SK-N-SH (cell line): ENCODE data around the gene POU2AF2. TPM values are rescaled to one million over a fixed set of nuclear protein-coding genes. Genes with fewer than 3 reads are reported as not detected.

ENCODE experiments used
- CTCF ChIA-PET: fragments of 300-600, 350-600 bp; formaldehyde crosslinking; extraction: SDS; loops from one replicate; lab custom pipeline; 2021; lab: Yijun Ruan, JAX
- POLR2A ChIA-PET: fragments of 350-600 bp; sonication (Branson Sonifier 250); formaldehyde crosslinking; extraction: SDS; loops from one replicate; lab custom pipeline; 2020; ENCODE audit warnings: antibody characterized with exemption, inconsistent platforms; lab: Yijun Ruan, JAX
- DNase-seq: peaks from one replicate; pipeline ENCODE4 v3.0.0; 2012
- H2AFZ ChIP-seq: fragments of 200-600 bp; sonication (generic); 2 replicates; pipeline ENCODE4 v1.8.1; 2016; ENCODE audit warnings: antibody characterized with exemption, mild to moderate bottlenecking, low read depth
- H3F3A ChIP-seq: fragments of 200-600 bp; sonication (generic); replicated peaks from 2 replicates; pipeline ENCODE3; 2016; ENCODE audit warnings: antibody characterized with exemption, mild to moderate bottlenecking; ENCODE audit not compliant: insufficient read depth
- H3K27ac ChIP-seq, 2 experiments: fragments of 200-500 bp in 1 of 2; fragments of 200-600 bp in 1 of 2; sonication (Bioruptor generic) in 1 of 2; sonication (generic), shearing (Covaris generic) in 1 of 2; 2 replicates each; pipeline versions ENCODE4 v1.5.1 to v1.6.1; 2014 to 2016; ENCODE audit warnings: low read depth in 2 of 2, inconsistent platforms in 1 of 2, low read length in 1 of 2, mild to moderate bottlenecking in 1 of 2, mixed read lengths in 1 of 2
- H3K27me3 ChIP-seq: fragments of 200-600 bp; sonication (generic), shearing (Covaris generic); 2 replicates; pipeline ENCODE4 v1.6.1; 2016; ENCODE audit warnings: mixed run types; ENCODE audit not compliant: insufficient read depth
- H3K36me3 ChIP-seq, 2 experiments: fragments of 200-500 bp in 1 of 2; fragments of 200-600 bp in 1 of 2; sonication (Bioruptor generic) in 1 of 2; sonication (generic) in 1 of 2; replicated peaks in 1 of 2; 2 replicates each; pipeline versions ENCODE3 to v1.5.1; 2014 to 2016; ENCODE audit warnings: low read length in 1 of 2, mild to moderate bottlenecking in 1 of 2; ENCODE audit not compliant: insufficient read depth in 2 of 2, control insufficient read depth in 1 of 2
- H3K4me1 ChIP-seq, 2 experiments: fragments of 200-500 bp in 1 of 2; fragments of 200-600 bp in 1 of 2; sonication (Bioruptor generic) in 1 of 2; sonication (generic), shearing (Covaris generic) in 1 of 2; 2 replicates each; pipeline versions ENCODE4 v1.5.1 to v1.6.1; 2014 to 2016; ENCODE audit warnings: low read depth in 1 of 2, low read length in 1 of 2, mixed run types in 1 of 2; ENCODE audit not compliant: insufficient read depth in 2 of 2, control insufficient read depth in 1 of 2
- H3K4me2 ChIP-seq: fragments of 200-600 bp; sonication (generic), shearing (Covaris generic); 2 replicates; pipeline ENCODE4 v1.6.1; 2017; ENCODE audit warnings: mixed run types
- H3K4me3 ChIP-seq, 2 experiments: fragments of 200-500 bp in 1 of 2; fragments of 200-600 bp in 1 of 2; sonication (Bioruptor generic) in 1 of 2; sonication (generic), shearing (Covaris generic) in 1 of 2; 2 replicates each; pipeline versions ENCODE4 v1.5.1 to v1.8.1; 2014 to 2016; ENCODE audit warnings: low read depth in 2 of 2, inconsistent platforms in 1 of 2, low read length in 1 of 2, mild to moderate bottlenecking in 1 of 2, mixed read lengths in 1 of 2, moderate library complexity in 1 of 2
- H3K79me2 ChIP-seq: fragments of 200-600 bp; sonication (generic); 2 replicates; pipeline ENCODE4 v1.8.1; 2017; ENCODE audit warnings: mild to moderate bottlenecking; ENCODE audit not compliant: insufficient read depth
- H3K9ac ChIP-seq: fragments of 200-600 bp; sonication (generic); 2 replicates; pipeline ENCODE4 v1.6.1; 2017; ENCODE audit warnings: mixed run types
- H3K9me2 ChIP-seq: fragments of 200-600 bp; sonication (generic); 2 replicates; pipeline ENCODE4 v1.6.1; 2017; ENCODE audit warnings: mixed run types
- H3K9me3 ChIP-seq: fragments of 200-600 bp; sonication (generic); 2 replicates; pipeline ENCODE4 v1.6.1; 2017; ENCODE audit warnings: mixed run types, mild to moderate bottlenecking, moderate library complexity
- H4K20me1 ChIP-seq: fragments of 200-600 bp; sonication (generic); 2 replicates; pipeline ENCODE4 v1.6.1; 2017; ENCODE audit warnings: mild to moderate bottlenecking, mixed run types; ENCODE audit not compliant: insufficient read depth
- FOXM1 ChIP-seq: IDR thresholded peaks from 2 replicates; pipeline ENCODE4 v1.4.0; 2012; ENCODE audit warnings: low read depth, mild to moderate bottlenecking
- GATA2 ChIP-seq: sonication (generic); formaldehyde crosslinking; IDR thresholded peaks from 2 replicates; pipeline ENCODE4 v1.5.0; 2020; ENCODE audit warnings: mild to moderate bottlenecking, missing genetic modification reagents
- IRF3 ChIP-seq: fragments of 150-350 bp; IDR thresholded peaks from 2 replicates; pipeline ENCODE4 v1.6.1; 2016; ENCODE audit warnings: mild to moderate bottlenecking, low read depth, low read length
- MEF2A ChIP-seq: IDR thresholded peaks from 2 replicates; pipeline ENCODE4 v1.4.0; 2012; ENCODE audit warnings: low read depth, borderline replicate concordance
- MXI1 ChIP-seq: IDR thresholded peaks from 2 replicates; pipeline ENCODE4 v1.6.1; 2012; ENCODE audit warnings: mild to moderate bottlenecking, low read depth, low read length, improper control_type of control experiment
- POLR2AphosphoS5 ChIP-seq: IDR thresholded peaks from 2 replicates; pipeline ENCODE4 v1.6.1; 2012; ENCODE audit warnings: low read depth, low read length
- RAD21 ChIP-seq: IDR thresholded peaks from 2 replicates; pipeline ENCODE4 v1.6.1; 2012; ENCODE audit warnings: mild to moderate bottlenecking, low read length
- REST ChIP-seq: IDR thresholded peaks from 2 replicates; pipeline ENCODE4 v1.6.1; 2012; ENCODE audit warnings: mild to moderate bottlenecking, low read depth, low read length, moderate library complexity
- RFX5 ChIP-seq: IDR thresholded peaks from 2 replicates; pipeline ENCODE4 v1.6.1; 2012; ENCODE audit warnings: mild to moderate bottlenecking, improper control_type of control experiment, low read length
- SIN3A ChIP-seq: IDR thresholded peaks from 2 replicates; pipeline ENCODE4 v1.6.1; 2012; ENCODE audit warnings: low read depth, mild to moderate bottlenecking, low read length, moderate library complexity, borderline replicate concordance
- SMC3 ChIP-seq: IDR thresholded peaks from 2 replicates; pipeline ENCODE4 v1.6.1; 2012; ENCODE audit warnings: low read depth, low read length, improper control_type of control experiment
- TAF1 ChIP-seq: IDR thresholded peaks from 2 replicates; pipeline ENCODE4 v1.6.1; 2012; ENCODE audit warnings: low read depth, mild to moderate bottlenecking, low read length, moderate library complexity, borderline replicate concordance
- ZBTB33 ChIP-seq: IDR thresholded peaks from 2 replicates; pipeline ENCODE4 v1.4.0; 2012; ENCODE audit warnings: low read depth, borderline replicate concordance
- WGBS: methylation state at CpG from one replicate; pipeline ENCODE4 v1.1.6; 2017; ENCODE audit warnings: low lambda C conversion rate; 5-methylcytosine and 5-hydroxymethylcytosine counted together
- polyA plus RNA-seq, 3 experiments: library from polyadenylated mRNA; depleted of rRNA; stranded (reverse); fragments of >200 nt; gene quantifications; 2 replicates each; pipeline ENCODE4 v1.2.3, GENCODE V29; 2012
- TF ChIP-seq, protein P1 (sequence below): IDR thresholded peaks from 2 replicates; pipeline ENCODE4; 2012
- TF ChIP-seq, protein P2 (sequence below): fragments of 150-350 bp; IDR thresholded peaks from 2 replicates; pipeline ENCODE4 v1.6.1; 2017; ENCODE audit warnings: antibody characterized with exemption, low read length, low read depth, borderline replicate concordance

The POU2AF2 gene
- polyA plus RNA-seq, 1 of the 3 experiments (the other 2 are of a cell fraction), result 0.15 TPM

- H3K4me1 ChIP-seq, result peaks cover 0 to 5% of the 10 kb centered on the region in 2 experiments; a peak in 1 of 4 replicates
- WGBS, result 42% methylated on average over 5 of the region's 5 CpGs
- H3K4me3 ChIP-seq, result no peak overlapping the region
- H3K79me2 ChIP-seq, result no peaks in the 10 kb centered on the region
- H2AFZ ChIP-seq, result peak overlapping the region; percentile 45; the same call in 1 of the 2 replicates
- no peak overlapping the region for H3K27ac ChIP-seq
- no peak overlapping the region for H3K9ac ChIP-seq
- no peaks in the 10 kb centered on the region for H3F3A ChIP-seq
- H3K4me2 ChIP-seq, result peak overlapping the region; percentile 4; the same call in 1 of the 2 replicates
- TF ChIP-seq FOXM1 (no peak), RAD21 (no peak), RFX5 (no peak), ZBTB33 (no peak), GATA2 (CRISPR knock-in tag) (no peak), IRF3 (no peak), REST (no peak), SMC3 (no peak), MXI1 (no peak), SIN3A (no peak), TAF1 (no peak), POLR2AphosphoS5 (no peak), MEF2A (no peak)
- TF ChIP-seq, protein P1, sequence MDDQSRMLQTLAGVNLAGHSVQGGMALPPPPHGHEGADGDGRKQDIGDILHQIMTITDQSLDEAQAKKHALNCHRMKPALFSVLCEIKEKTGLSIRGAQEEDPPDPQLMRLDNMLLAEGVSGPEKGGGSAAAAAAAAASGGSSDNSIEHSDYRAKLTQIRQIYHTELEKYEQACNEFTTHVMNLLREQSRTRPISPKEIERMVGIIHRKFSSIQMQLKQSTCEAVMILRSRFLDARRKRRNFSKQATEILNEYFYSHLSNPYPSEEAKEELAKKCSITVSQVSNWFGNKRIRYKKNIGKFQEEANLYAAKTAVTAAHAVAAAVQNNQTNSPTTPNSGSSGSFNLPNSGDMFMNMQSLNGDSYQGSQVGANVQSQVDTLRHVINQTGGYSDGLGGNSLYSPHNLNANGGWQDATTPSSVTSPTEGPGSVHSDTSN, result no peak
- TF ChIP-seq, protein P2, sequence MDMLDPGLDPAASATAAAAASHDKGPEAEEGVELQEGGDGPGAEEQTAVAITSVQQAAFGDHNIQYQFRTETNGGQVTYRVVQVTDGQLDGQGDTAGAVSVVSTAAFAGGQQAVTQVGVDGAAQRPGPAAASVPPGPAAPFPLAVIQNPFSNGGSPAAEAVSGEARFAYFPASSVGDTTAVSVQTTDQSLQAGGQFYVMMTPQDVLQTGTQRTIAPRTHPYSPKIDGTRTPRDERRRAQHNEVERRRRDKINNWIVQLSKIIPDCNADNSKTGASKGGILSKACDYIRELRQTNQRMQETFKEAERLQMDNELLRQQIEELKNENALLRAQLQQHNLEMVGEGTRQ, result no peak
- ChIA-PET POLR2A (no interaction called here), CTCF (interaction anchor here (1.0 kb wide), 1 partner anchor 17 kb away, joined by 3 read pairs; no protein-coding TSS in a partner anchor)
- no peaks in the 10 kb centered on the region; the same call in 1 of the 2 replicates for H3K27me3 ChIP-seq
- no peaks in the 10 kb centered on the region for H3K36me3 ChIP-seq
- no peaks in the 10 kb centered on the region for H4K20me1 ChIP-seq
- no peaks in the 10 kb centered on the region for H3K9me2 ChIP-seq
- H3K9me3 ChIP-seq, result no peaks in the 10 kb centered on the region
- no peak for DNase-seq
Observed at GRCh38 chr11:111324277-111324720, 78.8 kb downstream of the POU2AF2 start.
